GDM1 (cell line): ENCODE data around the gene PPT1.

Experiments
- DNase-seq: peaks from one replicate; lab custom pipeline; 2025; lab: John Stamatoyannopoulos, UW

PPT1 gene

DNA sequence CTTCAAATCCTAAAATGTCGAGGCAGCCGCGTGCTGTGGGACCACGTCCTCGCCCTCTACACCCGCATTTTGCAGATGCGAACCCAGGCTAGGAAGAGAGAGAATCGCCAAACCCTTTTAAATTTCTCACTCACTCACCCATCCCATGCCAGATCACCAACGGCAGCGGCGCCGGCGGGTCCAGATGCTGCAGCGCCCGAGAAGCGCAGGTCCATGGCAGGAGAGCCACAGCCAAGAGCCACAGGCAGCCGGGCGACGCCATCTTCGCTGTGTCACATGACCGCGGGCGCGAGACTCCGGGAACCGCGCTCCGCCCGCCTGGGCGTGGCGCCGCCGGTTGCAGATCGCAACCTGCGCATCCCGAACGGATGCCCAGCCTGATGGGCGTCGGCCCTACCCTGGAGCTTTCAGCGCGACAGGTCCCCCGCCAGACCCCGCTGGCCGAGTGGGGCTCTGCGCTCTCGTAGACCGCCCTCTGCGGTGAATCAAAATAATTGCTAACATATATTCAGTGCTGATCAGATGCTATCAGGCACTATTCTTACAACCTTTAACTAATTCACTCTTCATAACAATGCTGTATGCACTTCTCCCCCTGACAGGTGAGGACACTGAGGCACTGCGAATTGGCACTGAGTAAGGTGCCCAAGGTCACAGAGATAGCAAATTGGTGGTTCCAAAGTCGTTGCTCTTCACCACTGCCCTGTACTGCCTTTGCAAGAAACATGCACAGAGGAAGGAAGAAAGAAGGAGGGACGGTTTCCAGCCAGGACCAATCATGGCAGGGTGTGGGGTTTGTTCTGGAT lies at the start of gene PPT1:
PPT1 (minus strand) TSS at position 276 of the 806 bp plus-strand sequence; CDS start at position 262, 14 bp downstream.
- DNase-seq = peak; percentile 64

DNA sequence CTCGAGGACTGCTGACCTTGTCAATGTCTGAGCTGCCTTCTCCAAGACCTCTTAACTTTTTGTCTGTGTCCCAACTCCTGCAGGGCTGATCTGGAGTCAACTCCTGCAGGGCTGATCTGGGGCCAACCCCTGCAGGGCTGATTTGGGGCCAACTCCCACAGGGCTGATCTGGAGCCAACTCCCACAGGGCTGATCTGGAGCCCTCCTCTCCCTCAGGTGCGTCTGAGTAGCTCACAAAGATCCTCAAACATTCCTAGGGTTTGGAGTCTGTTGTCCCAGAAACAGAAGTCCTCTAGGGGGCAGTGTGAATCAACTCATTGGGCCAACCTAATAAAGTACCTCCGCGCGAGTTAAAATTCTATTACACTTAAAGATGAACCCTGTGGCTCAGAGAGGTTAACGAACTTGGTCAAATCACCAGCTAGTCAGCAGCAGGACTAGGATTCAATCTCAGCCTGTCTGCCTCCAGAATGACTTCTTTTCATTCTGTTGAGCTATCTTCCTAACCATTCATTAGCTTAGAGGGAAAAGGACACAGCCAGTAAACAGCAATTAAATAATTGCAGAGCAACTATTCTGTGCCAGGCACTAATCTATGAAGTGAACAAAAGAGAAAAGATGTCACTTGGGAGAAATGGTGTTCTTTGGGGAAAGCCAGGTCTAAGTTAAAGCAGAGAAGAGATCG lies 47.0 kb upstream of the PPT1 start:
- DNase-seq = peak; percentile 30

DNA sequence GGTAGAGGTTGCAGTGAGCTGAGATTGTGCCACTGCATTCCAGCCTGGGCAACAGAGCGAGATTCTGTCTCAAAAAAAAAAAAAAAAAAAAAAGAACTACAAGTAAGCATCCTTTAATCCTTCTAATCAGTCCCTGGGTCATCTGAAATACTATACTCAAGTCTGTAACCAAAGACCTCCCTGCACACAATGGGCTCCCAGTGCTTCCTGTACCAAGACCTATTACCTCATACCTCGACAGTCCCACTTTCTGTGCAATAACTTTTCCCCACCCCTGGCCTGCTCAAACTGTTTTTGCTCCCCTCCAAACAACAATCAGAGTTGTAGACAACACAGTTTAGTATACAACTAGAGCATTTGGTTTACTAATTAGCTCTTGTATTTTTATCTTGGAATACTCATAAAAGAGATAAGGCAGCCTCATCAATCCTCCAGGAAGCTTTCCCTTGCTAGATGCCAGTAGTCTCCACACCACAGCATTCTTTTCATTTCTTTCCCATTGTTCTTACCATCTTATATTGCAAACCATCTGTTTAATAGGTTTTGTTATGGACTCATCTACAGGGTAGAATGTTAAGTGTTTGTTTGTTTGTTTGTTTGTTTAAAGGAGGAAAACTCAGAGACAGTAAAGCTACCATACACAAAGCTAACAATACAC lies 45.0 kb upstream of the PPT1 start:
- DNase-seq = no peak

DNA sequence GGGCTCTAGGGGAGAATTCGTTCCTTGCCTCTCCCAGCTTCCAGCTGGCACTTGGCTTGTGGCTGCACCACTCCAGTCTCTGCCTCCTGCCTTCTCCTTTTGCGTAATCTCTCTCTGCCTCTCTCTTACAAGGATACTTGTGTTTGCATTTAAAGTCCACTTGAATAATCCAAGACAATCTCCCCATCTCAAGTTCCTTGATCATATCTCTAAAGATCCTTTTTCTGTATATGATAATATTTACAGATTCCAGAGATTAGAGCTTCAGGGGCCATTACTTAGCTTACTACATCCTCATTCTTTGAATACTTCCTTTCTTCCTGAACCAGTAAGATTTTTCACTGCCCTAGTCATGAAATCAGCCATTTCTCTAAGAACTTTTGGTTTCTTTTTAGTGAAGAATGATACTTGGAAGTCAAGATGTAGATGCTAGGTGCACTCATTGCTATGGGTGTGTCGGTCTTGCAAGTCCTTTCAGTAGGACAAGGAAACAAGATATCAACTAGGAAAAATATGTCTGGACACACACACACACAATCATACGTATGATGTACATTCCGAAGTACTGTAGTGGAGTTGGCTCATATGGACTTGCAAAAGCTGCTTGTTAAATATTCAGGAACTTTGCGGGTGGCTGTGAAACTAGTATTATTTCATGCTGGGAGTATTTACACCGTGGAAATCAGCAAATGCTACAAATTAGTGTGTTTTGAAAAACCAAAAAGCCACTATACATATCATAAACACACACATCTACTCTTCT lies 43.3 kb upstream of the PPT1 start:
- DNase-seq = no peak

DNA sequence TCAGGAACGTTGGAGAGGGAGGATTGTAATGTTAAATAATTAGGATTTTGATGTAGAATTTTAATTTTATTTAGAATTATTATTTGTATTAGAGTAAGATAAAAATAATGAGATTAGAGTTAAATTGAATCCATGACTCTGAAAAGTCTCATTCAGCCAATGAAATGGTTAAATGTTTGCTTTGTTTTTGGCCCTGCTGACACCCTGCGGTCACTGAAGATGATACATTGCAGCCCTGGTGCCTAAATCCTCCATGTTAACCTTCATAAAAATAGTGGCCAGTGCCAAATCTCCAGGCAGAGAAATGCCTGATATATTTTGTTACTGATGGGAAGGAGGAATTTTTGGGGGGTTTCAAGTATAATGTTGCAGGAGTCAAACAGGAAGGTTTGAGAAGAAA lies 36.8 kb upstream of the PPT1 start:
- no peak for DNase-seq

DNA sequence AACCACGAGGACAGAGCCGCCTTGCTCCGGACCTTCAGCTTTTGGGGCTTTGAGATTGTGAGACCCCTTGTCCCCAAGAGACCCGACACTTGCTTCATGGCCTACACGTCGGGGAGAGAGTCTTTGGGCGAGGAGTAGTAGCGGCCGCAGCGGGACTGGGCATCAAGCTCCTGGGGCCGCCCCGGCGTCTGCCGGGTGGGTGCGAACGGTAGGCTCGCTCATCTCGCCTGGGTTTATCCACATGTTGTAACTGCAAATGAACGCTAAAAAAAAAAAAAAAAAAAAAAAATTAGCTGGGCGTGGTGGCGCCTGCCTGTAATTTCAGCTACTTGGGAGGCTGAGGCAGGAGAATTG lies 36.2 kb upstream of the PPT1 start:
- DNase-seq = no peak

DNA sequence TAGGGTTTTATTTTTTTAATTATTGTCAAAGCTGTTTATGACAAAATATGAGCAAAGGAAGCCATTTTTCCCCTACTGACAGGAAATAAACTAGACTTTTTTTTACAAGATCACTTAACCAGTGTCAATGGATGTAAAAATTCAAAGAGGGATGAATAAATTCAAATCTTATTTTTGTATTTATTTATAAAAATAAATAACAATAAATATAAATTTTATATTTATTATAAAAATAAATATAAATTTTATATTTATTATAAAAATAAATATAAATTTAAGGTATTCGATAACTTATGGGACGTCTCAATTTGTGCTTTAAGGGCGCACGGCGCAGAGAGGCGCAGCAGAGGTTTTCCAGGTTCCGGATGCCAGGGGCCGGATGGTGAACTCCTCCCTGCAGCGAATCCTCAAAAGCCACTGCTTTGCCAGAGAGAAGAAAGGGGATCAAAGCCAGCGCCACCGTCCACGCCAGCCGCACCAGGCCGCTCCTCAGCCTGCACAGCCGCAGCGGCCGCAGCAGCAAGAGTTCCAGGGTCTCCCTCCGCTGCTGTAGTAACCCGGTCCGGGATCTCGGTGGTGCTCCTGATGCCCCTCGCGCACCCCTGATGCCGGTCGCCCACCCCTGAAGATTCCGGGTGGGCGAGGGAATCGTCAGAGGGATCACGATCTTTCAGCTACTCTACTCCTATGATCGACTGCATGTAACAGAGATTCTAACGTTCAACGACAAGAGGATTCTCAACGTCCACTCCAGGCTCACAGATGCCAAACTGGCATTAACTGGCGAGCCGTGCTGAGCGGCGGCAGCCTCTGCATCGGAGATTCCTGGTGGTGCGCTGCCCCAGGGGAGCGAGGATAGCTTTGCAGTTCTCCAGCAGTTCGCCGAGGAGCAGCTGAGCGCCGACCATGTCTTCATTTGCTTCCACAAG lies 35.6 kb upstream of the PPT1 start:
- no peak for DNase-seq

DNA sequence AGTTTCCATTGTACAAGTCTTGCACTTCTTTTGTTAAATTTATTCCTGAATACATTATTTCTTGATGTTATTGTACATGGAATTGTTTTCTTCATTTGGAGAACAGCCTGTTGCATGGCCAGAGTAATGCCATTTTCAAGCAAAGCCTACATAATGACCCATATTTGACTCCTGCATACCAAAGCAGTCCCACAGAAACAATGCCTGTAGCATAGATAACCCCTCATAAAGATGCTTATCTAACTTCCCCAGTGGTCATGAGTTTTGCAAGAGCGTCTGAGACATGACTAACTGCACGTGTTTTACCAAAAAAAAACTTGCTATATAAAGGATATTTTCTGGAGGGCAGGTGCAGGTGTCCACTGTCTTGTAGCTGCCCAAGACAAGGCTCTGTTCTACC lies 33.8 kb upstream of the PPT1 start:
- peak; percentile 21 for DNase-seq

DNA sequence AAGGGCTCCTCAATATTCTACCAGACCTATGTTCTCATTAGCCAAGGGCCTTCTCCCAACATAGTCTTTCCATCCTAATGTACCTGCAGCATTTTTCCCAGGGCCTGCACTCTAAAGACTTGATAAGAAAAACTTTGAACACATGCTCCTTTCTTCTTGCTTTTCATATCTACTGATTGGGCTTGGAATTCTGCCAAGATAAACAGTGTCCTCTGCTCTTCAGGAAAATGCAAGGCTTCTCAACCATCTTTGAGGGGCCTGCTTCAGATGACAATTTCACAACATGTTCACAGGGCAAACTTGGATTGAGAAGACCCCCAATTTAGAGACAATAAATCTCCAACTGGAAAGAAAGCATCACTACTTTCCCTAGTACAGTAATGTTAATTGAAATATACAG lies 25.8 kb upstream of the PPT1 start:
- no peak for DNase-seq

DNA sequence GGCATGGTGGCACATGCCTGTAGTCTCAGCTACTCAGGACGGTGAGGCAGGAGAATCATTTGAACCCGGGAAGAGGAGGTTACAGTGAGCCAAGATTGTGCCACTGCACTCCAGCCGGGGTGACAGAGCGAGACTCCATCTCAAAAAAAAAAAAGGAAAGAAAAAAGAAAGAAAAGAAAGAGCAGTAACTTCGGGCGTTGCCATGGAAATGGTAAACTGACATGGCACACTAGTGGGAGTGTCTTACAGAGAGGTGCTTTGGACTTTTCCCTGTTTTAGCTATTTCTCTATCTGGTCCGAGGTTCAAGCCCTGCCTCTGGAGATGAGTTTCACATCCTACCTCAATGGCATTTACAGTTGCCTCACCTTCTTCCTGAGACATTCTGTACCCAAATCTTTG lies 23.1 kb upstream of the PPT1 start:
- no peak for DNase-seq

DNA sequence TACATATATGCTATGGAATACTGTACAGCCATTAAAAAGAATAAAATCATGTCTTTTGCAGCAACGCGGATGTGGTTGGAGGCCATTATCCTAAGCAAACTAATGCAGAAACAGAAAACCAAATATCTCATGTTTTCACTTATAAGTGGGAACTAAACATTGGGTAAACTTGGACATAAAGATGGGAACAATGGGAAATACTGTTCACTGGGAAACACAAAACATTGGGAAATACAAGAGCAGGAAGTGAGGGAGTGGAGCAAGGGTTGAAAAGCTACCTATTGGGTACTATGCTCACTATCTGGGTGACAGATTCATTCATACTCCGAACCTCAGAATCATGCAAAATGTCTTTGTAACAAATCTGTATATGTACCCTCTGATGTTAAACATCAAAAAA lies 17.3 kb upstream of the PPT1 start:
- DNase-seq = no peak

DNA sequence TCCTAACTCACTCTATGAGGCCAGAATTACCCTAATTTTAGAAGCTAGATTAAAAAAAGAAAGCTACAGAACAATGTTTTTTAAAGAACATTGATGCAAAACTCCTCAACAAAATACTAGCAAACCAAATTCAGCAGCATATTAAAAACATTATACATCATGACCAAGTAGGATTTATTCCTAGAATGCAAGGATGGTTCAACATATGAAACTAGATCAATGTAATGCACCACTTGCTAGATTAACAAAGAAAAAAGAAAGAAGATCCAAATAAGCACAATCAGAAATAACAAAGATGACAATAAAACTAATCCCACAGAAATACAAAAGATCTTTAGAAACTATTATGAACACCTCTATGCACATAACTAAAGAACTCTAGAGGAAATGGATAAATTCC lies 13.3 kb upstream of the PPT1 start:
- DNase-seq = no peak

DNA sequence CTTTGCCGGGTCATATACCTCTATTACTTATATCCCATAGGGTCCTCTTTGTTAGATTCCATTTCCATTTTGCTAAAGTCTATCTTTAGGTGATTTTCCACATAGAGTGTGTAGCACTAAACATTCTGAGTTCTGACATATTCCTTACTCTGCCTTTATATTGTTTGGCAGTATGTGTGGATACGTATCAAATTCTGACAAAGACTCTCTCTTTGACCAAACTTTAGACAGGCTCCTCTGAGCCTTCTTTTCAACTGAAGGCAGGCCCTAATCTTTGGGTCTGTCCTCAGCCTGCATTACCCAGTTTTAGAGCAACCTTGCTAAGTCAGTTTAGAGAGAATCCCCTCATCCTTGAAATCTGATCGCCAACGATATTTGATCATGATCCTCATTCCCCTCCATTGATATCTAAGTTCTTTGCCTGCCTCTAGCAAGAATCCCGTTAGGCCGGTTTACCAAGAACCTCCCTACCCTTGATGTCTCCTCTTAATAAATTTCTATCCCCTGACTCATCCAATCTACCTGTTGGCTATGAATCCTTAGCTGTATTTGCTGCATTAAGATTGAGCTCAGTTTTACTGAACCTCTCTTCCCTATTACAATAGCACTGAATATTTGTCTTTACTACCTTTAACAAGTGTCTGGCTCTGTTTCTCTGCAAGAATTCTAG lies 10.4 kb upstream of the PPT1 start:
- DNase-seq = no peak

DNA sequence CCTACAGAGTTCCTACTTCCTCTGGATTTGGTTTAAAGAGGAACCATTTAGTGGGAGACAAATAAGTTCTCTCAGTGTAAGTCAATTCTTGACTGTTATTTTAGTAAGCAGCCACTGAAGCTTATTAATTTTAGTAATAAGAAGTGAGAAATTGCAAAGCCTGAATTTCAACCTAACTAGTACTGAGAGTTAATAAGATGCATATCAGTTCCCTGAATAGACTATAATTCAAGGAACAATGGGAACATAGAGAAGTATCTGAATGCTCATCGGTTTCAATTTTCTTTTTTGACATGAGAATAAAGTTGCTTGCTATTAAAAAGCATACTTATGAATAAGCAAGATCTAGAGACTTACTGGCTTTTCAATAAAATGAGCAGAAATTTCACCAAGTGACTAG lies 8.0 kb upstream of the PPT1 start:
- no peak for DNase-seq

DNA sequence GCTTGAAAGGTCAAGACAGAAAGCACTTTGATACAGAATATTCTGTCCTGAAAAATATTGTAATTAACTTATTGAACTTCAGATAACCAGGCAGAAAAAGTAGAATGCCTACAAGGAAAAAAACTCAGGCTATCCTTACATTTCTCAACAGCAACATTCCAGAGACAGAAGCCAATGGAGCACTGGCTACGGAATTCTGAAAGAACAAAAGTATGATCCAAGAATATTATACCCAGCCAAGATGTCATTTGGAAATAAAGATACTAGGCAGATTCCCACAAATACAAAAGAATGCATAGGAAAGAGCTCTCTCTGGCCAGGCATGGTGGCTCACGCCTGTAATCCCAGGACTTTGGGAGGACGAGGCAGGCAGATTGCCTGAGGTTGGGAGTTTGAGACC lies 5.8 kb upstream of the PPT1 start:
- no peak for DNase-seq

DNA sequence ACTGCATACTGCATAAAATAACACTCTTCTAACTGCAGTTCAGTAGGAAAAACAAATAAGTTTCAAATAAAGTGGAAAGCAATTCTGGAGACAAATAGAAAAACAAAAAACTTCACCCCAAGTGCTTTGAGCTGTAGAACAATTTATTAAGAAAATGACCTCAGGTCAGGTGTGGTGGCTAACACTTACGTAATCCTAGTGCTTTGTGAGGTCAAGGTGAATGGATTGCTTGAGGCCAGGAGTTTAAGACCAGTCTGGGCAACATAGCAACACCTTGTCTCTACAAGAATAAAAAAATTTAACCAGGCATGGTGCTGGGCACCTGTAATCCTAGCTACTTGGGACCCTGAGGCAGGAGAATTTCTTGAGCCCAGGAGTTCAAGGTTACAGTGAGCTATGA lies 5.0 kb upstream of the PPT1 start:
- DNase-seq = no peak

DNA sequence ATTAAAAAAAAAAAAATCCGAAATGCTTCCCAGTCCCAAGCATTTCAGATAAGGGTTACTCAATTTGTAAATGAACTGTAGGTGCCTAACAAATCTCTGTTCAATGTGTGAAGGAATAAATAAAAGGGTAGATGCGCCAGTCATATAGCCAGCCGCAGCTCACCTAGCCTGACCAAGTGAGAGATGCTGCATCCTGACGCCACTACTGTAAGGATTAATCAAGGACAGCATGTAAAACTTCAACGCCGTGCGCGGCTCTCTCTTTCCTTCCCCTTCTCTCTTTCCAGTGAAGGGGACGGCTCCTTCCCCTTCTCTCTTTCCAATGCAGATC lies 441 bp downstream of the PPT1 start:
- DNase-seq = no peak

DNA sequence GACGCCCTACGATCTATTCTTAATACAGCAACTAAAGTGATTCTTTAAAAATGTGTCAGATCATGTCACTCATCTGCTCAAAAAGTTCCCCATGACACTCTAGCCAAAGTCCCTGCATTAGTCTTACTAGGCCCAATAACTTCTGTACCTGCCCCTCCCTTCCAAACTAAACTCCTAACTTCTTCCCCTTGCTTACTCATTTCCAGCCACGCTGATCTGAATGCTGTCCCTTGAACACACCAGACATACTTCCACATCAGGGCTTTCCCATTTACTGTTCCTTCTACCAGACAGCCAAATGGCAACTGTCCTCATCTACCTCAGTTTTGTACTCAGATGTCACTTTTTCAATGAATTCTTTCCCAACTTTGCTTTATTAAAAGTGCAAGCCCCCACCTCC lies 1.2 kb downstream of the PPT1 start:
- no peak for DNase-seq

DNA sequence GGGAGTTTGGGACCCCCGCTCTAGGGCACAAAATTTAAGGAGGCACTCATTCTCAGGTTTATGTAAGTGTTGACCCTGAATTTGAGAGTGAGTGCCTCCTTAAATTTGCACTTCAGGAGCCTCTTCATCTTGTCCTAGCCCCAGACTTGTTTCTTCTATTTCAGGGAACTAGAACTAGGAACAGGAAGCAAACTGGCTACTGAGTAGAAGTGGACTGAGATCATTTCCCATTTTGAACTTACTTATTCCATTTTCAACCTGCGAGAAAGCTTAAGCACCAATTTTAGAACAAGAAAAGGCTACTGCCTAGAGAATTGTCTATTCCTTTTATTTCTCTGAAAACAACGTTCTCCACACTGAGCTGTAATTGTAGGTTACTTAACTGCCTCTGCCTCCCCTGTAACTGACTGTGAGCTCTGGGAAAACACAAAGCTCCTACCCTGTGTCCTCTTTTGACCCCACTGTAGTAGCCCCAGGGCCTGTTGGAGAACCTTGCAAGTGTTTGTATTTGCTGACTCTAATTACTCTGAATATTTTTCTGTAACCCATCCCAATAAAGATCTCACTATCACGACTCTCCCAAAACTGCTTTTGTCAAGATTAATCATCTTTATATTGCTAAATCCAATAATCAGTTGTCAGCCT lies 2.5 kb downstream of the PPT1 start:
- no peak for DNase-seq
